Tibial nerve (tissue), 4 donors: Measurements from ENCODE around the gene SNAPIN.

Source experiments
- EP300 ChIP-seq, 2 donors: sonication (generic); formaldehyde crosslinking; IDR thresholded peaks; one replicate each; pipeline ENCODE4 v1.6.1; 2017; ENCODE audit warnings: antibody characterized with exemption in 2 of 2, mild to moderate bottlenecking in 1 of 2
- POLR2A ChIP-seq, 2 donors: fragments of 450-650 bp; IDR thresholded peaks; one replicate each; pipeline ENCODE4 v1.6.1; 2017; ENCODE audit warnings: antibody characterized with exemption in 2 of 2, mild to moderate bottlenecking in 2 of 2, moderate library complexity in 2 of 2
- TF ChIP-seq, protein P1 (sequence below), 5 experiments: fragments of 200-600 bp in 3 of 5; fragments of 450-650 bp in 2 of 5; sonication (generic) in 3 of 5; IDR thresholded peaks; one replicate each; pipeline ENCODE4 v1.5.1; 2016 to 2019; ENCODE audit warnings: antibody characterized with exemption in 5 of 5, mild to moderate bottlenecking in 3 of 5, moderate library complexity in 2 of 5

- TF ChIP-seq, protein P1, sequence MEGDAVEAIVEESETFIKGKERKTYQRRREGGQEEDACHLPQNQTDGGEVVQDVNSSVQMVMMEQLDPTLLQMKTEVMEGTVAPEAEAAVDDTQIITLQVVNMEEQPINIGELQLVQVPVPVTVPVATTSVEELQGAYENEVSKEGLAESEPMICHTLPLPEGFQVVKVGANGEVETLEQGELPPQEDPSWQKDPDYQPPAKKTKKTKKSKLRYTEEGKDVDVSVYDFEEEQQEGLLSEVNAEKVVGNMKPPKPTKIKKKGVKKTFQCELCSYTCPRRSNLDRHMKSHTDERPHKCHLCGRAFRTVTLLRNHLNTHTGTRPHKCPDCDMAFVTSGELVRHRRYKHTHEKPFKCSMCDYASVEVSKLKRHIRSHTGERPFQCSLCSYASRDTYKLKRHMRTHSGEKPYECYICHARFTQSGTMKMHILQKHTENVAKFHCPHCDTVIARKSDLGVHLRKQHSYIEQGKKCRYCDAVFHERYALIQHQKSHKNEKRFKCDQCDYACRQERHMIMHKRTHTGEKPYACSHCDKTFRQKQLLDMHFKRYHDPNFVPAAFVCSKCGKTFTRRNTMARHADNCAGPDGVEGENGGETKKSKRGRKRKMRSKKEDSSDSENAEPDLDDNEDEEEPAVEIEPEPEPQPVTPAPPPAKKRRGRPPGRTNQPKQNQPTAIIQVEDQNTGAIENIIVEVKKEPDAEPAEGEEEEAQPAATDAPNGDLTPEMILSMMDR (IDR thresholded peaks at IDR 0.05) = no peak
- TF ChIP-seq EP300 (IDR thresholded peaks at IDR 0.05) (no peak), POLR2A (IDR thresholded peaks at IDR 0.05) (no peak)
These were observed 16.3 kb upstream of the SNAPIN start for GRCh38 chr1:153642161-153642560.
